GM04503 (cell line): ENCODE data around the gene AGXT.

Source experiments
- DNase-seq: peaks from one replicate; pipeline ENCODE4 v3.0.0-alpha.2; 2012; ENCODE audit warnings: low read depth

Gene AGXT

DNA sequence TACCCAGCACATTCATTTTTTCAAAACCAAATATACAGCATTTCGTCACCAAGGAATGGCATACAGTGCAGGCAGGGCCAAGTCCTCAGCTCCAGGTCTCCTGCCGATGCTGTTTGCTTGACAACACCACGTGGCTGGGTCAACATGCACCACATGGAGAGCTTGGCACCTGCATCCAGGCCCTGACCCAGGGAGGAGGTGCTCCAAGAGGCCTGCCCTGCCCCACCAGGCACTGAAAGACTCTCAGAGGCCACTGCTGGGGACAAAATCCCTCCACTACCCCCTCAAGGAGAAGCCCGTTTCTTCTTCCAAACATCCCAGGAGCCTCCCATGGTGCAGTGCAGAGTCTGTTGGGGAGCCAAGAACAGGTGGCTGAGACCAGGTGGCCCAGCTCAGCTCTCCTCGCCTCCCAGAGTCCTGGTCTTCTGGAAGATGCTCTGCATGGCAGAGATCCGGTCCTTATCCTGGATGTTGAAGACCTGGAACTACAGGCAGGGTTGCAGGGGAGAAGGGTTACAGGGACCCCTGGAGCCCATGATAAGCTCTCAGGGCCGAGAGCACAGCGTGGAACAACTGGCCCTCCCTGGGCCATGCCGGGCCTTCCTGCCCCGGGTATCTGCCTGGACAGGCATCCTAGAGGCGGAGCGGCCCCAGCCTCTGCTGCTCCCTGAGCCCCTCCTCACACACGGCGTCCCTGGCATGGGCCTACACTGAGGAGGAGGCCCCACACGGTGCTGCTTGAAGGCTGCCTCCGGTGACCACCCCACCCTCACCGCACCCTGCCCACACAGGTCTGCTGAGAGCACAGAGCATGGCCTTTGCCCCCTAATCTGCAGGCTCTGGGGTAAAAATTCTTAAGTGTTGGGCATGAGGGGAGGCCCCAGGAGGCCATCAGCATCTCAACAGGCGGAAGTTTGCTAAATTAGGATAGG is 18.3 kb downstream of the AGXT start:
- DNase-seq = no peak

DNA sequence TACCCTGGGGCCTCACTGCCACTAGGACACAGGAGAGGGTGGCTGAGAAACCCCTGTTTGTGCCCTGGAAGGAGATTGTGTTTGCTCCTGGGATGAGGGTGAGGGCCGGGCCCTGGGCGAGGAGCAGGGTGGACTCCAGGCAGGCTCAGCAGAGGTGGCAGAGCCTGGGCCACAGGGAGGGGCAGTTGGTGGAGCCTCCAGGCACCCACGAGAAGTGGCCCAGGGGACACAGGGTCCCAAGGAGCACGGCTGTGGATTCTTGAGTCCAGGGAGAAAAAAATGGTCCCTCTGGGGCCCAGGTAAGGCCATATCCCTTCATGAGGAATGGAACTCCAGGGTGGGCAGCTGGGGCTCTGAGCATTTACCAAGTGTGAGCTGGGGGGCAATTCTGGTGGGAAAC is 19.0 kb downstream of the AGXT start:
- no peak for DNase-seq

DNA sequence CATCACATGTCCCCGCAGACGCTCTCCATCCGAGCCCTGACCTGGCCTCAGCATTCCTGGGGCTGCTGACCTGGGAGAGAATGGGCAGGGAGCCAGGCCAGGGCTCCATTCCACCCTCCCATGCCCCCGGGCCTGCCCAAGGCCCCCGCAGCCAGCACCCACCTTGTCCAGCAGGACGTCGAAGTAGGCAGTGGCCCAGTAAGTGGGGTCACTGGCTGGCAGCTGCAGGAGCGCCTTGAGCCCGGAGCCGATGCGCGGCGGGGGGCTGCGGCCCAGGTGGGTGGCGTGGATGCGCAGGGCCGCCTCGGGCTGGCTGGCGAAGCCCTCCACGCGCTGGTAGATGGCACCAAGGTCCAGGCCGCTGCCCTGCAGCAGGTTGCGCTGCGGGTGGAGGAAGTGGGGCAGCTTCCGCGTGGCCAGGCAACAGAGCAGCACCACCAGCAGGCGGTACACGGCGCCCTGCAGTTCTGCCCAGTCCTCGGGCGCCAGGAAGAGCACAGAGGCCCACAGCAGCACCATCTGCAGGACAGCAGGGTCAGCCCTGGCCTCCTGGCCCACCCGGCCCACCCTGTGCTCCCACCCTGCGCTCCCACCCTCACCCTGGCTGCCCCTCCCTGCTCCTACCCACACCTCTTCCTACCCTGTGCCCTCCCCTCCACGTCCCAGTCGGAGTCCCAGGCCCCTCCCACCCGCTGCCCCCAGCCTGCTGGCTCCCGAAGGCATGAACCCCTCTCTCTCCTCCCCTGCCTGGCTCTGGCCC is 19.7 kb downstream of the AGXT start:
- DNase-seq = no peak

DNA sequence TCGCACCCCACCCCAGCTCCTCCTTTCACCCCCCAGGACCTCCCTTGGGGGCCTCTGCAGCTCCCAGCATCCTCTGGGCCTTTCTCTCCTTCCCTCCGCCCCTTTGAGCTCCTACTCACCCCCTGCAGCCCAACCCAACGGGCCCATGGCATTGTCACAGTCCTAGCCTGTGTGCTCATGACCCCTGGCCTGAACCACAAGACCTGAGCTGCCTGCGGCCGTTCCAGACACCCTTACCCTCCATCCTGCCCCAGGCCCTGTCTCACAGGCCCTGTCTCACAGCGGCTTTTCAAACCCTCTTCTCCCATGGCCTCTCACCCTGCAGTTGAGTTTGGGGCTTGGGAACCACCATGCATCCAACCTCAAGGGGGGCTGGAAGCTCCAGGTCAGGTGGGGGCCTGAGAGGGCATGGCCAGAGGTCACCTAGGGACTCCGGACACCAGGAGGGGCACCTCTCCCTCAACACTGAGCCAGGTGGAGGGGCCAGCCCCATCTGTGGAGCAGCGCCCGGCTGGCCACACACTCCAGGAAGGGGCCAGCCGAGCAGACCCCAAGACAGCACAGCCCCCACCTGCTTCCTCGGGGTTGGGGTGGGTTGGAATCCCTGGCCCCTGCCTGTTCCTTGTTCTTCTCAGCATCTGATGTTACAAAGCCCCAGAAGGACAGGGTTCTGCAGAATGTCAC is 20.4 kb downstream of the AGXT start:
- no peak for DNase-seq

DNA sequence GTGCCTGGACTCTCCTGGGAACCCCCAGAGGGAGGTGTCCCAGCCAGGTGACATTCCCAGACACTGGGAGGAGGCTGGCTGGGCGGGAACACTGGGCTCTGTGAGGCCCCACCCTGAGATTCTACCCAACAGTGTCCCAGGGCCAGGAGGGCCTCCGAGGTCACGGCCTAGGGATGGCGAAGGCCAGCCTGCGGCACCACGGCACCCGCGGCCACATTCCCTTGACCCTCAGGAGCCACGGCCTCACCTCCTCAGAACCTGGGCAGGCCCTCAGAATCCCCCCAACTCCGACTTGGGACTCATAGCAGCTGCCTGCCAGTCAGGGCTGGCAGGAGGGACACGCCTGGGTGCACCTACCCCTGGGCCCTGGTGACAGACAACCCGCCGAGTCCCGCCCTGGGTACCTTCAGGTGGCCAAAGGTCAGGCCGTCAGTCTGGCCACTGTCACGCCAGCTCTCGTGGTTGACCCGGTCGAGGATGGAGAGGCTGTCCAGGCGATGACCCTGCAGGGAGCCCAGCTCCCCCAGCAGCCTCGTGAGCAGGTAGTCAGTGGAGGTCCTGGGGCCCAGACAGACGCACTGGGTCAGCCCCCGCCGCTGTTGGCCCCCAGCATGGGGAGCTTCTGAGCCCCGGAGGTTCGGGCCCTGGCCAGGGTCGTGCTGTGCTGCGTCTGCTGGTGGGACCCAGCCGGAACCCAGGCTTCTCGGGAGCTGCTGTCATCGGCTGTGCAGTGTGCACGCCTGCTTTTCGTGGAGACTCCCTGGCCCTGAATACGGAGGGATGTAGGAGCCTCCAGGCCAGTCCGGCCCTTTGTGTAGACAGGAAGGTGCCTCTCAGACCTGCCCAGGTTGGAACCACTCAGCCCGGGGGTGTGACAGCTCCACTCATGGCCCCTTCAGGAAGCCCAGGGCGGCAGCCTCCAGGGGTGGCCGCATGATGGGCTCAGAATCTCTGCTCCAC is 21.3 kb downstream of the AGXT start:
- no peak for DNase-seq

DNA sequence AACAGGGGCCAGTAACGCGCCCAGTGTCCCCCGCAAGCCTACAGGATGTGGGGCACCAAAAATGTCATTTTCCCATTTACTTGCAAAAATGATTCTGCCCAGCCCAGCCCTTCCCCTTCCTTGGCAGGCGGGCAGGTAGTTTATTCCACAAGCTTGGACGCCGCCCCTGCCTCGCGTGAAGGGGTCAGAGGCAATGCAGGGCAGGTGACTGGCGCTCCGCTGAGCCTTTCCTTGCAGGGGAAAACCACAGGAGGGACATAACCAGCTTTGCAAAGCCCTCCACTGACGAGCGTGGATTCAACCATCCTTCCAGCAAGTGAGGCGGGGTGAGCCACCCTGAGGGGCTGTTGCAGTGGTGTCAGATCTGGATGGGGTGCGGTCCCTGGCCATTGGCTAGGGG is 22.1 kb downstream of the AGXT start:
- DNase-seq = no peak

DNA sequence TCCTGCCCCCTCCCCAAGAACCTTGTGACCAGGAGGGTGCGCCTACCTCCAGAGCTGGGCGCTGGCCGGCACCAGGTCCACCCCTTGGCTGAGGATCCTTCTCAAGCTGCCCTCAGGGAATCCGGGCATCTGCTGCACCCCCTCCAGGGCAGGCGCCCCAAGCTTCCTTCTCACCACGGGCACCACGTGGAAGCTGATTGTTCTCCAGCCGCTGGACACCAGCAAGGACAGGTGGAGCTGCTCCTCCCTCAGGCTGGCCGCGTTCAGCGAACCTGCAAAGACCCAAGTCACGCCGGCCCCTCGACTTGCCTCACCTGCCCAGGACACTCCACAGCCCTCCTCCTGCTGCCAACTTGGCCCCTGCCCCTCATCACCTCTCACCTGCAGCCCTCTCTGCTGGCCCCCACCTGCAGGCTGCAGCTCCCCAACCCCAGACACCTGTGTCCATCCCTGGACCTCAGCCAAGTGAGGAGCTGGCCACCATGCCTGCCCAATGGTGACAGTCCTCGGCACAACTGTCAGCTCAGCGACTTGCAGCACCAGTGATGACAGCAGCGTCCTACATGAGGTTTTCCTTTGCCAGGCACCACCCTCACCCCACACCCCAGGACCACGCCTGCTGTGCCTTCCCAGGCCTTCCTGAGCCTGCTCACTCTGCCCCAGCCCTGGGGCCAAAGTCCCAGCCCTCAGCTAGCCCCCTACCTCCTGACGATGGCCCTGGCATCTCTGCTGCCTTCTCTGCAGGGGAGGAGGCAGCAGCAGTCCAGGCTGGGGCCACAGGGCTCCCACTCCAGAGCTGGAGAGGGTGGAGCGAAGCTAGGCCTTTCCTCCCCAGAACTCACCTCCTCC is 23.1 kb downstream of the AGXT start:
- no peak for DNase-seq

DNA sequence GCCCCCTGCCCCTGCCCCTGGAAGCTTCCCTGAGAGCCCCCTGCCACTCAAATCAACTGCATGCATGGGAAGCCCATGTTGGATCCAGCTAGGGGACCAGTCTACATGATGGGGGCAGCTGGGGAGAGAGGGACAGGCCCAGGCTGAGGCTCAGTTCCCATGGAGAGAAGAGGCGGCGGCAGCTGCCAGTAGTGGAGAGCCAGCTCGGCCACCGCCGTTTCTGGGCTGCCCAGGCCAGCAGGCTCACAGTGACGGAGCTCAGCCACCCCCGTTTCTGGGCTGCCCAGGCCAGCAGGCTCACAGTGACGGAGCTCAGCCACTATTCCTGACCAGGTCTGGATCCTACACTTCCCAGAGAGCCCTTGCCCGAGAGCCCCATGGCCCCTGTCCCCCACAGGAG is 23.7 kb downstream of the AGXT start:
- no peak for DNase-seq

DNA sequence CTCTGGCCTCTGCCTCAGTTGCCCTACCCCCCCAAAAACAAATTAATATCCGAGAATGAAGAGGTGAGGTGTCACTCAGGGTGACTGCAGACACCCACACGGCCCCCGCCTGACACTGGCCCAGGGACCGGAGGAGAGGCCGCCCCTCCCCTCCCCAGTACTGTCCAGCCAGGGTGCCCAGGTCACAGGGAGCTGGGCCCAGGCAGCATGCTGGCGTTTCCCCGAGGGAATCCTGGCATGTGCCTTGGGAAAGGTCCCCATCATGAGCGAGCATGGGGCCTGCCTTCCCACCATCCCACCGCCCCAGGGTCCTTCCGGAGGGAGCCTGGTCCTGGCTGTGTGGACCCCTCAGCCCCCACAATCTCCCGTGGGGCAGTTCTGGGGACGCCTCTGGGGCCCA is 24.3 kb downstream of the AGXT start:
- DNase-seq = no peak

DNA sequence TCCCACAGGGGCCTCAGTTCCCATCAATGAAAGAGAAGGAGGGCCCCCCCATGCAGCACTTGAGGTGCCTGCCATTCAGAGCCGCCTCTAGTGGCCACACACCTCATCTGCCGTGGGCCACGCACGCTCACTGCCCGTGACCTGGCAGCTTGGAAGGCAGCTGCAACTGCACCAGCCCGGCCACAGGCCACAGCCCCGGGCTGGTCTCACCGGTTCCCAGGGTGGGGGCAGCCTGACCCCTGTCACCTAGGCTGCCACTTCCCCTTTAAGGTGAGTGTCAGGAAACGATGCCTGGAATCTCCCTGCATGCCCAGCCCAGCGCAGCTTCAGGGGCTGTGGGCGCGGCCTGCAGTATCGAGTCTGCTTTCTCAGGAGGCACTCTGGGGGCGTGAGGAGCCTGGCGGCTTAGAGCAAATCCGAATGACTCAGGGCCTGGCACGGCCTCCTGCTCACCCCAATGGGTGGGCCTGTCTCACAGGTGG is 24.8 kb downstream of the AGXT start:
- DNase-seq = no peak

DNA sequence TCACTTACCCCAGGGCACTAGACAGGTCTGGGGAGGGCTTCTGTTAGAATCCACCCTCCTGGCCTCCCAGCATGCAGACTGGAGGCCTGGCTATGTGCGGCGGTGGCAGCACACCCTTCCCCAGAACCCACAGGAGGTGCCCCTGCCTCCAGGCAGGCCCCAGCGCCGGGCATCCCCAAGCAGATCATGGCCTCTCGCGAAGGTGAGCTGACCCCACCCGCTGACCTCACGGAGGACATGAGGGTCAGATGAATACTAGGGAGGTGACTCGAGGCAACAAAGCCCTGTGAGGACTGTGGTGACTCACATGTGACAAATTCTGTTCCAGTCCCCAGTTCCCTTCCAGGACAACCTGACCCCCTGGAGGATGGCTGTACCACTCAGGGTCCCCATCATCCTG is 25.4 kb downstream of the AGXT start:
- DNase-seq = no peak

DNA sequence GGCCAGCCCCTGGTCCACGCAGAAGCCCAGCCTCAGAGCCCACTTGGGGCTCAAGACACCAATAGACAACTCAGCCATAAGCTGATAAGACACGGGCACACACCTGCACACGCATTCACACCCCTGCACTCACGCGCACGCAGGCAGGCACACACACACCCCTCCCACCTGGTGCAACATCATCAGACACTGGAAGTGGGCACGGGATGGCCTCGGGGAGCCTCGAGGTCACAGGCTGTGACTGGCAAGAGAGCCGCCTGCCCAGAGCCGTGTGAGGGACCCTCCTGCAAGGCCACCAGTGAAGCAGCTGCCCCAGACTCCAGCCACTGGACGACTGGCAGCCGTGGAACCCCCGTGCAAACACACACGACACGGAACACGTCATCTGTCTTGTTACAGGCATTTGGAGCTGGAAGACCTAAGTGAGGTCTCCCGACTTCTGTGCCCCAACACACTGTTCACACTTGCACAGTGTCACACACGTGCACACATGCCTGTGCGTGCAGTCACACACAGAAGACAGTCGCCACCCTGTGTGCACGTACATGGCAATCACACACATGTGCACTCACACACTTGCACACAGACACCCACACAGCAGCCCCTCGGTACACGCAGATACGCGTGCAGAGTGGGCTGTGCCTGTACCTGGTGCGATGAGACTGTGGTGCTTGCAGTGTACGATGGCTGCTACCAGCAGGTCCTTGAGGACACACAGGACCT is 26.4 kb downstream of the AGXT start:
- no peak for DNase-seq

DNA sequence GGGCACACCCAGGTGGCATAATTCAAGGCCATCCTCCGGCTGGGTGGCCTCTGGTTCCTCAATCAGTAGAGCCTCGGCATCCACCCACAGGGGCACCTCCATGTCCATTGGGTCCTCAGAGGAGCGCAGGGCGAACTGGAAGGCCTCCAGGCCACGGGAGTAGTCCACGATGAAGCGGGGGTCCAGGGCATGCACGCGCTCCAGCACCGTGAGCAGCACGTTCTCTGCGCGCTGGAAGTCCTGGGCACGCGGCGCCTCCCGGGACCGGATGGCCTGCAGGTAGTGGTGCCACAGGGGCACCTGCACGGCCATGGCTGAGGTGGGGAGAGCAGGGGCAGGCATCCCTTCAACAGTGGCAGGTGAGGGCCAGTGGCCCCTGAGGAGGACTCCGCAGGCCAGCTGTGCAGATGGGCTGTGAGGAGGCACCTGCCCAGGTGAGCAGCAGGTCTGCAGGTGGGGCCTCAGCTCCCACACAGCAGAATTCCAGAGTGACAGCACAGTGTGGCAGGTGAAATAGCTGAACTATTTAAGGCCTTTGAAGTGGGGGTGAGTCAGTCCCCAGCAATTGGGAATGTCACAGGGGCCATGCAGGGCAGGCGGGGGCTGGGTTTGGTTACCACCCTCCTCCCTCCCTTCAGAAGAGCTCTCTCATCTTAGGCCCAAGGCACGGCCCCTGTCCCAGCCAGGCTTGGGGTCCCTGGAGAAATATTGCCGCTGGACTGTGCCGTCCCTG is 27.2 kb downstream of the AGXT start, which contains the start of gene MAB21L4:
TSS of gene MAB21L4 (minus strand) at position 501 of the 733 bp plus-strand sequence. CDS start at position 342, 159 bp downstream.
- no peak for DNase-seq

DNA sequence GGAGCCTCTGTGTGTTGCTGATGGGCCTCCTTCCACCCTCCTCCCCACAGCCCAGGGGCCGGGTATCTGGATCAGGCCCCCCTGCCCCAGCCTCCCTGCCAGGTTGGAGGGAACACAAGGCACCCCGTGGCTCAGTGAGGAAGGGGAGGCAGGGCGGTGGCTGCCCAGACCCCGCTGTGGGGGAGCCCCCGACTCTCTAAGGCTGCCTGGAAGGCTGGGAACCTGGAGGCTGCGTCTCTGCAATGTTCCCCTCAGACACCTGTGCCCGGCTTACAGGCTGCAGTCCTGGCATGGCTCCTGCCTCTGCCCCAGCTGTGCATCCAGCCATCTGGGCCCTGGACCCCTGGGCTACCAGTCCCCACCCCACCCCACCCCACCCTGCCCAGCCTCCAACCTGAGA is 27.8 kb downstream of the AGXT start:
- no peak for DNase-seq

DNA sequence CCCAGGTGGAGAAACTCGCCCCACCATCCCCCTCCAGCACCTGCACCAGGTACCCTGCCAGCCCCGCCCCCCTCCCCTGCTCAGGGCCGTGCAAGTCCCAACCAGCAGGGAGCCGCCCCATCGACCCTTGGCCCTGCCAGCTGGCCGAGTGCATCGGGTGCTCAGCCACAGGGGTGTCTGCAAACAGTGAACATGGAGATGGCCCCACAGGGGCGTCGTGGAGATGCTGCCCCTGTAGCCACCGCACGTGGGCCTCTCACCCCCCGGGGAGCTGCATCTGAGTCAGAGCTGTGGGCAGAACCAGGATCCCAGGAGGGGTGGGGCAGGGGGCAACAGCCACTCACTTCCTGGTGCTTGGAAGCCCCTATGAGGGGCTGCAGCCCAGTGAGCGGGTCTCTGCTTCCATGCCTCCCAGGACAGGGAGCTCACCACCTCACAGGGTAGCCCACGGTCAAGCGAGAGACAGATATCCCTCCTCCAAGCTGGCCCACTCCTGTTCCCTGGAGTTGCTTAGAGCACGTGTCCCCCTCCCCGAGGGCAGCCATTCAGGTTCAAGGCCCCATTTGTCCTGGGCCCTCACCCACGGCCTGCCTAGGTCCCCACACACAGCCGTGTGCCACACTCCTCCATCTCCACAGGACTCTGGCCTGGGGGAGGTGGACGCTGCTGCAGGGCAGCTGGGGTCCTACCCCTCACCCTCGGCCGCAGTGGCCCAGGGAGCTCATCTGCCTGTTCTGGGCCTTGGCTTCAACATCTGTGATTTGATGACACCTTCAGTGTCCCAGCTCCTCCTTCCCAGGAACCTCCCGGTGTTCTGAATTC is 28.5 kb downstream of the AGXT start:
- DNase-seq = no peak

DNA sequence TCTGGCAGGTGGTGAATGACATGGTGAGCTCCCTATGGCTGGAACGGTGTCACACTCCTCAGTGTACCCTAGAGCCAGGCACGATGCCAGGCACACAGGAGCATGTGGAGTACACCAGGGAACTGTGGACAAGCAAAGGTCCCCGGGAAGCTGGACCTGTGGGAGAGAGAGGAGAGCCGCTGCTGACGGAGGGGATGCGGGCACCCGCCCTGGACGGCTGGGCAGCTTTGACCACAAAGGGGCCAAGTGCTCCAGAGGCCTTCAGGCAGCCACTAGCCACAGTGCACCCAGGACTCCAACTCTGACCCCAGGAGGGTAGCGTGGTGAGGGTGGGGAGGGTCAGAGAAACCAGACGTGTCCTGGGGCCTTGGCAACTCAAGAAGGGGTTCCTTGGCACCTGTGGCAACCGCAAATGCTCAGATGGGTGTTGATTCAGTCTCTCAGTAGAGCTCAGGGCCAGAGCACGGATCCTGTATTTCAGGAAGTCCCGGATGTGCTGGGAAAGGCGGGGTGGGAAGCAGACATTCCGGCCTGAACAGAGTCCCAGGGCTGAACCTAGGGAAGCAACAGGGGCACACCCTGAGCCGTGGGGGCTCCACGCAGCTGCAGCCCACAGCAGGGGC is 29.6 kb downstream of the AGXT start:
- DNase-seq = no peak

DNA sequence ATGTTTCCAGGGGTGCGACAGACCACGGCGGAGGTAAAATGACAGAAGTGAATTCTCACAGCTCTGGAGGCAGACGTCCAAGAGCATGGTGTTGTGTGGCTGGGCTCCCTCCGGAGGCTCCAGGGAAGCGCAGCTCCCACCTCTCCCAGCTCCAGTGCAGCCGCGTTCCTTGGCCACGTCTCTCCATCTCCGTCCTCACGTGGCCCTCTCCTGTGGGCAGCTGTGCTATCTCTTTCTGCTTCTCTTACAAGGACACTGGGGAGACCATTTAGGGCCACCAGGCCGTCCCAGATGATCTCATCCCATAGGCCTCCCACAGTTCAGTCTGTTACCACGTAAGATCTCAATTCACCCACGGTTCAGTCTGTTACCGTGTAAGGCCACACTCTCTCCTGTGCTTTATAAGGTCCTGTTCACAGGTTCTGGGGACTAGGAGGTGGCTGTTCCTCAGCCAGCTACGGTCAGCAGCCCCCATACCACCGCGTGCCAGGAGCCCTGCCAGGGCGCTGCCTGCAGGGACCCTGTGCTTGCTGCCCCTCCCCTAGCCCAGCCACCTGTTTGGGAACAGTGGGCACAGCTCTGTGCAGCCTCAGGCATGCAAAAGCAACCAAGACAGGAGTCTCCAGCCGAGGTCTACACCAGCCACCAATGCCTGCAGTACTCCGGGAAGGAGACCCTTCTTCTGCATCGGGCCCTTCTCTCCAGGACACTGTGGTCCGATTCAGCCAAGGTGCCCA is 30.3 kb downstream of the AGXT start:
- no peak for DNase-seq
